ENCODE measurements around the gene TTC28. TPM values are rescaled to one million over a fixed set of nuclear protein-coding genes. Genes with fewer than 3 reads are reported as not detected.
A peak's percentile ranks its signal among the peaks of the same experiment; 100 is the strongest.

Gene TTC28
- total RNA-seq, 1 donor from 2014 or later: 16.4 TPM

GRCh38 chr22:28017558-28017820 is 662.2 kb downstream of the TTC28 start:
- intact Hi-C loops (cut with micrococcal nuclease): no loop called here
- Histone ChIP-seq H3K27me3 (ENCODE audit: low read depth) (no peaks in the 10 kb centered on the region), H3K27ac (replicated peaks) (no peak overlapping the region), H3K9me3 (replicated peaks) (no peaks in the 10 kb centered on the region), H3K36me3 (peaks cover 11% of the 10 kb centered on the region), H3K4me1 (peaks cover 47% of the 10 kb centered on the region), H3K4me3 (no peak overlapping the region)
- no peak for DNase-seq
- TF ChIP-seq CTCF (IDR thresholded peaks at IDR 0.05; ENCODE audit: borderline replicate concordance): no peak

- peaks cover 47% of the 10 kb centered on the region for H3K4me1 ChIP-seq
- intact Hi-C loops (cut with micrococcal nuclease): no loop called here
- peaks cover 11% of the 10 kb centered on the region for H3K36me3 ChIP-seq
- H3K9me3 ChIP-seq (replicated peaks): no peaks in the 10 kb centered on the region
- DNase-seq: peak; percentile 14
- H3K4me3 ChIP-seq: no peak overlapping the region
- no peak overlapping the region for H3K27ac ChIP-seq (replicated peaks)
- H3K27me3 ChIP-seq (ENCODE audit: low read depth): no peaks in the 10 kb centered on the region
- TF ChIP-seq CTCF (IDR thresholded peaks at IDR 0.05; ENCODE audit: borderline replicate concordance): no peak
Measured at GRCh38 chr22:28016781-28017557, 662.7 kb downstream of the TTC28 start.

- intact Hi-C loops (cut with micrococcal nuclease): no loop called here
- Histone ChIP-seq H3K4me3 (no peak overlapping the region), H3K9me3 (replicated peaks) (no peaks in the 10 kb centered on the region), H3K4me1 (peaks cover 41% of the 10 kb centered on the region), H3K27ac (replicated peaks) (no peak overlapping the region), H3K27me3 (ENCODE audit: low read depth) (no peaks in the 10 kb centered on the region), H3K36me3 (peaks cover 11% of the 10 kb centered on the region)
- TF ChIP-seq CTCF (IDR thresholded peaks at IDR 0.05; ENCODE audit: borderline replicate concordance): no peak
- peak; percentile 17 for DNase-seq
Measured at GRCh38 chr22:28015676-28016601, 663.7 kb downstream of the TTC28 start.

GRCh38 chr22:28015046-28015425 is 664.6 kb downstream of the TTC28 start:
- no peak overlapping the region for H3K27ac ChIP-seq (replicated peaks)
- no peak for TF ChIP-seq CTCF (IDR thresholded peaks at IDR 0.05; ENCODE audit: borderline replicate concordance)
- no peaks in the 10 kb centered on the region for H3K27me3 ChIP-seq (ENCODE audit: low read depth)
- intact Hi-C loops (cut with micrococcal nuclease): no loop called here
- no peaks in the 10 kb centered on the region for H3K9me3 ChIP-seq (replicated peaks)
- peaks cover 32% of the 10 kb centered on the region for H3K4me1 ChIP-seq
- H3K4me3 ChIP-seq: no peak overlapping the region
- H3K36me3 ChIP-seq: peaks cover 11% of the 10 kb centered on the region
- peak; percentile 10 for DNase-seq

GRCh38 chr22:28014211-28015045 is 665.2 kb downstream of the TTC28 start:
- TF ChIP-seq CTCF (IDR thresholded peaks at IDR 0.05; ENCODE audit: borderline replicate concordance): no peak
- no peak overlapping the region for H3K4me3 ChIP-seq
- peaks cover 27% of the 10 kb centered on the region for H3K4me1 ChIP-seq
- intact Hi-C loops (cut with micrococcal nuclease): no loop called here
- no peaks in the 10 kb centered on the region for H3K27me3 ChIP-seq (ENCODE audit: low read depth)
- no peaks in the 10 kb centered on the region for H3K9me3 ChIP-seq (replicated peaks)
- no peak overlapping the region for H3K27ac ChIP-seq (replicated peaks)
- H3K36me3 ChIP-seq: peaks cover 11% of the 10 kb centered on the region
- DNase-seq: peak; percentile 7

Measured in left ventricle myocardium inferior (tissue), 1 donor.